NCI-H1092 treated with DMSO at 0.1 percent for 48 hours (cell line): ENCODE results near the gene GNA12.
"Not testable (repeated sequence)": the region's sequence is repeated elsewhere in the genome, so short reads cannot be mapped to it uniquely, and the experiment has no call there.

Experiments used
- DNase-seq: peaks from one replicate; lab custom pipeline; 2025; lab: John Stamatoyannopoulos, UW

The GNA12 gene

DNA sequence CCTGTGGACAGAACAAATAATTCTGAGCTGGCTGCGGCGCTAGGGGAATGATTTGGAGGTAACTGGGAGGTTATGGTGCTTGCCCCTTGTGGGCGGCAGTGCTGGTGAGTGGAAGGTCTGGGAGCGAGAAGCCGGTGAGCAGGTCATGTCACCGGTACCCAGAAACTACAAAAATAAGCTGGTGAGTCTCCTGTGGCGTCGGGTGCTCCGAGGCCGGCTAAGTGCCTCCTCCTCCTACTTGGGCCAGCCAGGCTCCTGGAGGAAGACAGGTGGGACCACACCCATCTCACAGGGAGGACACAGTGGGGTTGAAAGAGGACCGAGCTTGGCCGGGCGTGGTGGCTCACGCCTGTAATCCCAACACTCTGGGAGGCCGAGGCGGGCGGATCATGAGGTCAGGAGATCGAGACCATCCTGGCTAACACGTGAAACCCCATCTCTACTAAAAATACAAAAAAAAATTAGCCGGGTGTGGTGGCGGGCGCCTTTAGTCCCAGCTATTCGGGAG lies 152.1 kb downstream of the GNA12 start:
- DNase-seq, result not testable (repeated sequence)

DNA sequence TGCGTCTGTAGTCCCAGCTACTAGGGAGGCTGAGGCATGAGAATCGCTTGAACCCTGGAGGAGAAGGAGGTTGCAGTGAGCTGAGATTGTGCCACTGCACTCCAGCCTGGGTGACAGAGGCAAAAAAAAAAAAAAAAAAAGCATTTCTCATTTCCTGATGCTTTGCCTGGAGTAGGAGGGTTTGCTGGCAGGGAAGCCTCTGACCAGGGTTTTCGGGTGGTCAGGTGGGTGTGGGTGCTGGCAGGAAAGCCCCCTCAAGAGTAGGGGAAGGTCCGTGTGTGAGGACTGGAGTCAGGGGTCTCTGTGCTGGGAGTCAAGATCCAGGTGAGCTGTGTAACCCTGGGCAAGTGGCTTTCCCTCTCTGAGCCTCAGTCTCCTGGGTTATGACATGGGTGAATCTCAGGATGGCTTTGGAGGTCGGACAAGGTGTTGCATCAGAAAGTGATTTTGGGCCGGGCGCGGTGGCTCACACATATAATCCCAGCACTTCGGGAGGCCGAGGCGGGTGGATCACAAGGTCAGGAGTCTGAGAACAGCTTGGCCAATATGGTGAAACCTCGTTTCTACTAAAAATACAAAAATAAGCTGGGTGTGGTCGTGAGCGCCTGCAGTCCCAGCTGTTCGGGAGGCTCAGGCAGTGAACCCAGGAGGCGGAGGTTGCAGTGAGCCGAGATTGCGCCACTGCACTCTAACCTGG lies 152.9 kb downstream of the GNA12 start:
- DNase-seq, result no peak

DNA sequence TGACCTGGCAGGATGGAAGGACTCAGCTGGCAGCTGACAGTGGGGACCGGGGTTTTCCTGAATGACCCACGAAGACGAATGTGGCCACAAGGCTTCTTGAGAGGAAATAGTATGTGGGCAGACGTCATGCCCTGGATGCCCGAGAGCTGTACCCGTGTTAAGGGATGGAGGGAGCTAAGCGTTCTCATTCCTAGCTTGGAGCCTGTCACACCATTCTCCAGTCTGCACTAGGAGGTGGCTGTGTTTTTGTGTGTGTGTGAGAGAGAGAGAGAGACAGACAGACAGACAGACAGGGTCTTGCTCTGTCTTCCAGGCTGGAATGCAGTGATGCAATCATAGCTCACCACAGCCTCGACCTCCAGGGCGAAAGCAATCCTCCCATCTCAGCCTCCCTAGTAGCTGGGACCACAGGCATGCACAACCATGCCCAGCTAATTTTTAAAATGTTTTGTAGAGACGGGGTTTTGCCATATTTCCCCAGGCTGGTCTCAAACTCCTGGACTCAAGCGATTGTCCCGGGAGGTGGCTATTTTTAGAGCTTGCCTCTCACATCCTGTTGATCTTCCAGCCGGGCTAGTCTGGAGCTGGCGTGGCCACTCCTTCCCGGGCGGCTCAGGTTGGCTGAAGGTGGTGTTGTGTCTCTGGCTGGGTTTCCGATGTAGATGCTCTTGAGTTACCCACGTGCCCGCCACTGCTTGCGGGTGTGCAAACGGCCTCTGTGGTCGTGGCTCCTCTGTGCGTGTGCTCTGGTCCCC lies 154.0 kb downstream of the GNA12 start:
- no peak for DNase-seq

DNA sequence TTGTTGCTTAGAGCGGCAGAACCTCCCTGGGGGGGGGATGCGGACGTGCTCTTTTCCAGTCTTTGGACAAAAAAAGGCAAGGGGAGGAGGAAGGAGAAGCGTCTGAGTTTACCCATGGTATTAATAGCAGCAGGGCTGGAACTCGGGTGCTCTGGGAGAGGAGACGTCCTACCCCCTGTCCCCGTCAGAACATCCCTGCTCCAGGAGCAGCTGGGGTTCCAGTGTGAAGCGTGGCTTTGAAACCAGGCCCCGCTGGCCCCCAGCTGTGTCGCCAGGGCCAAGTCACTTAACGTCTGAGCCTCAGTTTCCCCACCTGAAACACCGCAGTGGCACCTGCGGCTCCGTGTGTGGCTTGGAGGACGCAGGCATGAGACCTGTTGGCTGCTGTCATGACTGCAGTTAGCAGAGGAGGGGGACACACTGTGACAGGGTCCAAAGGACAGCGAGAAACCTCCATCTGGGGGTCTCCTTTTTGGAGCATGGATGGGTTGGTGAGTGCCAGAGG lies 154.7 kb downstream of the GNA12 start:
- DNase-seq, result no peak

DNA sequence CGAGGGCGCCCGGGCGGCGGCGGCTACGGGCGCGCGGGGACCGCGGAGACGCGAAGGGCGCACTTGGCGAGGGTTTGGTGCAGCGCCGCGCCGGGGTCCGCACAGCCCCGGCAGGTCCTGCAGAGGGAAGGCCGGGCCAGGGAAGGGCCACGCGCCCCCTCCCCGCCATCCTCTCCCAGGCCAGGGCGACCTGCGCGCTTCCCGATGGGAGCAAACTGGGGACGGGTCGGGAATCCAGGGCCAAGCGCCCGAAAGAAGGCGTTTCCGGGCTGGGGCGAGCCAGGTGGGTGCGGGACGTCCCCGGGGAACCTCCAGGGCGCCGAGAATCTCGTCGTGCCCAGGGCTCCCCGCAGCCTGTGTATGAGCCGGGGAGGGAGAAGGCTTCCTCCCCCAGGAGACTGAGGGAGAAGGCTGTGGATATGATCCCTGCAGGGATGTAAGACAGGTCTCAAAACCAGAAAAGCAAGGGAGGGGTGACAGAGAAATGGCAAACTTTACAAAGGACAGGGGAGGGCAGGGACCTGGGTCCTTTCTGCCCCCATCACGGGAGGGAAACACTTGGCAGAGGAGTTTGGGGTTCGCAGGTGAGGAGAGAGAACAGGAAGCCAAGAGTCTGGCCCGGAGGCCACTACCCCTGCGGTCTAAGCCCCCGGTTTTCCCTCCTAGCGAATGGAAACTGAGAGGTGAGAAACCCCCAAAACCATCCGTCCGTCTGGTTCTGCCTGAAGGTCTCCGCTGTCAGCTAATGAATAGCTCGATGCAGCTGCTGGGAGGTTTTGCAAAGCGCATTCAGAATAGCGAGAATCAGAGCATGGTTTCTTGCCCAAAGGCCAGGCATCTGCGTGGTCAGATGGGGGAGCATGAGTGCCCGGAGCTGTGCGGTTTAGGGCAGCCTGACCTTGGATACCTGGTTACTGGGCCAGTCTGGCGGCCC lies 155.4 kb downstream of the GNA12 start:
- no peak for DNase-seq

DNA sequence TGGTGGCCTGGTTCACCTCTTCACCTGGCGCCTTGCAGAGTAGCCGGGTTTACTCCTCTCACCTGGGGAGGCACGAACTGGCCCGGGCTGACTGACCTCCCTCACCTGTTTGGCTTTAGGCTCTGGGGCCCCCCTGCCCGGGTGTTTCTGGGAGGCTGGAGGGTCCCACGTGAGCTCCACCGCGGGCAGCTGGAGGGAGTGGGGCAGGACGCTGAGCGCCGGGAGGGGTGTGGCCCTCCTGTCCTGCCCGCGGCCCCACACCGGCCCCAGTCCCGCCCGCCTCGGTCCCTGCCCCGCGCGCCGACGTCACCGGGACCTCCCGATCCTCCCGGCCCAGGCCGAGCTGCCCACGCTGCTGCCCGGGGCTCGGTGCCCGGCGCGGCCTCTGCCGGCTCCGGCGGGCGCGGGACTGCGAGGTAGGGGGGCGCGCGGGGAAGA lies 156.2 kb downstream of the GNA12 start, which contains the start of gene AMZ1:
Gene AMZ1 (plus strand): TSS at position 322 of the 438 bp plus-strand sequence. CDS start 12,250 bp downstream, outside the sequence.
- no peak for DNase-seq

DNA sequence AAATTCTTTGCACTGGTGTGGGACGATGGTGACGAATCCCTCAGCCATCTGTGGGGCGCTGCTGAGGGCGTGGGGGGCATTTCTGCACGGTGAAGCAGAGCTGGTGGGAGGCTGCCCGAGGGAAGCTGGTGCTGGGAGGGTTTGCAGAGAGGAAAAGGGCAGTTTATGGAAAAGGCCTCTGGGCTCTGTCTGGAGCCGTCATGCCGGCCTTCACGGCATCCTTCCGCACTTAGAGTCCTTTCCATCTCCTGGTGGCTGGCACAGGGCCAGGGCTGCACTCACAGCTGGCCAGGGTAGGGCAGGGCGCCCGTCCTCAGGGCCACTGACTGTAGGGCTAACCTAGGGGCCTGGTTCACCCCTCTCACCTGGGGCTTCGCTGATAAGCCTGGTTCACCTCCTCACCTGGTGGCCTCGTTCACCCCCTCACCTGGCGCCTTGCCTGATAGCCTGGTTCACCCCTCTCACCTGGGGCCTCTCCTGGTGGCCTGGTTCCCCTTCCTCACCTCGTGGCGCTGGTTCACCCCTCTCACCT lies 156.7 kb downstream of the GNA12 start:
- peak; percentile 20 for DNase-seq

DNA sequence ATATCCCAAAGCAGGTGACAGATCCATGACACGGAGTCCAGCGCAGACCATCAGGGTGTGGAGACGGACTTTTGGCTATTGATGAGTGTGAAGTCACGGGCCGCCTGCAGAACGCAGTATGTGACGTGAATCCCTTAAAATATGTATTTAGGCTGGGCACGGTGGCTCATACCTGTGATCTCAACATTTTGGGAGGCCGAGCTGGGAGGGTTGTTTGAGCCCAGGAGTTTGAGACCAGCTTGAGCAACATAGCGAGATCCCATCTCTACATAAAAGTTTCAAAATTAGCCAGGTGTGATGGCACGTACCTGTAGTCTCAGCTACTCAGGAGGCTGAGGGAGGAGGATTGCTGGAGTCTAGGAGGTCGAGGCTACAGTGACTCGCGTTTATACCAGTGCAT lies 158.0 kb downstream of the GNA12 start:
- DNase-seq, result no peak

DNA sequence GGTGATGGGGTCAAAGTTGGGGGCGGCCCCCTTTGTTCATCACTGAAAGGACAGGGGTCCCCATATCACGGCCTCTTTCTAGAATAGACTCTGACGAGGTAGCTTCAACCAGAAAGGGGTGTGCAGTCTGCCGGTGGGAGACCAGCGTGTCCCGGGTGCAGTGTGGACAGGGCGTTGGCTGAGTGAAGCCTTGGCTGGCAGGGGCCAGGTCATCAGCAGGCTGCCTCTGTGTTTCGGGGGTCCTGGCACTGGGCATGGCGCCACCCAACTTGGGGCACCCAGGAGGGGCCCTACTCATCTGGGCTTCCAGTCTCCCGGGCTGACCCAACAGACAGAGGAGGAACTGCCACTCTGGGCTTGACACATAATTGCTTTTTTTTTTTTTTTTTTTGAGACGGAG lies 159.6 kb downstream of the GNA12 start:
- DNase-seq, result no peak

DNA sequence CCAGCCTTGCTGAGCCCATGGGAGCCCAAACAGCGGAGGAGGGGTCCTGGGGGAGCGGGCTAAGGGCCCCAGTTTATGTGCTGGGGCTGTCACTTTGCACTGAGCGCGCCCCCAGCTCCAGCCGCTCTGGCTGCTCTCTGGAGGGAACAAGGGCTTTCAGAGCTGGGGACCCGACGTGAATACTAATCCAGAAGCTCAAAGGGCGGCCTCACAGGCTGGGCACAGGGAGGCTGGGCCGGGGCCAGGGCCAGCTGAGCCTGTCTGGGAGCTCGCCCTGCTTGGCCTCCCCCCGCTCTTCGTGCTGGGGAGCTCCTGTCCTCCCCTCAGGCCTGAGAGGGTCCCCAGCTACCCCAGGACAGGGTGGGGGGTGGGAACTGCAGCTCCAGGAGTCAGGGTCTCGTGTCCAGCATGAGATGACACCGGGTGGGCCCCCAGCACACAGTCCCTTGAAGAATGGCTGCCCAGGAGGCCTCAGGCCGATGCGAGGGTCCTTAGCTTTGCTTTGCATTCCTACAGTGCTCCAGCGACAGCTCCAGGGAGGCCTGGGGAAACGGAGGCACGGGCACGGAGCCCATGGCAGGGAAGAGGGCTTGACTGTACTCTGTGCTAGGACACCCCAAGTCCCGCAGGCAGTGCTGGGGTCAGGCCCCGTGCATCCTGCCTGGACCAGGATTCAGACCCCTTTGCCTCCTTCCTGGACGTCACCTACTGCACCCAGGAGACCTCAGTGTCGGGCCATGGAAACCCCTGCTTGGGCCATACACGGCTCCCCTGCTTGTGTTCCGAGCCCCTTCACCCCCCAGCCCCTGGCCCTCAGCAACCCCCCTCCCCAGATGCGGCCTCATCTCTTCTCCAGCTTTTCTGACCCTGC lies 161.9 kb downstream of the GNA12 start:
- no peak for DNase-seq

DNA sequence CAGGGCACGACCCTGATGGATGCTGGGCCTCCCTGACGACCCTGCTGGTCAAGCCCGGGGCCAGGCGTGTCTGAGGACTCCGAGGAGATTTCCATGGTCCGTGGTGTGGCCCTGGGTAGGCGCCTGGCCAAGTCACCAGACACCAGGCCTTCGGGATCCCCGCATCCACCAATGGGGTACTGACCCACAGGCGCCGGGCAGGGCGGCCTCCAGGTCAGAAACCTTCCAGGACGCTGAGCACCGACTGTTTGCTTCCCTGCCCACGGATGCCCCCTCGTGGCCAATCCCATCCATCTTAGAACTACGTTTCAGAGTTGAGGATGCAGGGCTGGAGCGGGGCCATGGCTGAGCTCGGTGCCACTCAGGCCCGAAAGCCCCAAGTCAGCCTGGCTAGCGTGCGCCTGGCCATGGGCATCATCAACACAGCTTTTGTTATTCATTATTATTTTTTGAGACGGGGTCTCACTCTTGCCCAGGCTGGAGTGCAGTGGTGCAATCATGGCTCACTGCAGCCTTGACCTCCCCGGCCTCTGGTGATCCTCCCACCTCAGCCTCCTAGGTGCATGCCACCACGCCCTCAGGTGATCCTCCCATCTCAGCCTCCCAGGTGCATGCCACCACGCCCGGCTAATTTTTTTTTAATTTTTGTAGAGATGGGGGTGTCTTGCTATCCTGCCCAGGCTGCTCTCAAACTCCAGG lies 163.2 kb downstream of the GNA12 start:
- DNase-seq, result peak; percentile 74

DNA sequence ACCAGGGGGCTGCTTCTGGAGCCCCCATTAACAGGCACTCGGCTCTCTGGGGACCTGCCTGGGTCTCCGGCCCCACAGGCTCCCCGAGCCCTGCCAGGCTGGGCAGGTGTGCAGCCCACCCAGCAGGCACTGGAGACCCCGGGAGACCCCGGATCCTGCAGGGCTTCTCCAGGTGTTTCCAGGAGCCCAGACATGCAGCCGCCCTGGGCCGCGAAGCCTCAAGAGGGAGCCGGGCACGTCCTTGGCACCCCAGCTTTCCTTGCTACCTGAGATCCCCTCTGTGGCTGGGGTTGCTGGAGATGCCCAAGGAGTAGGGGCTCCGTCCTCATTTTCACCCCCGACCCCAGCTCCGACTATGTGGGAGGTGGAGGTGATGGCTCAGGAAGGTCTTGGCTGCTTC lies 163.9 kb downstream of the GNA12 start:
- no peak for DNase-seq

DNA sequence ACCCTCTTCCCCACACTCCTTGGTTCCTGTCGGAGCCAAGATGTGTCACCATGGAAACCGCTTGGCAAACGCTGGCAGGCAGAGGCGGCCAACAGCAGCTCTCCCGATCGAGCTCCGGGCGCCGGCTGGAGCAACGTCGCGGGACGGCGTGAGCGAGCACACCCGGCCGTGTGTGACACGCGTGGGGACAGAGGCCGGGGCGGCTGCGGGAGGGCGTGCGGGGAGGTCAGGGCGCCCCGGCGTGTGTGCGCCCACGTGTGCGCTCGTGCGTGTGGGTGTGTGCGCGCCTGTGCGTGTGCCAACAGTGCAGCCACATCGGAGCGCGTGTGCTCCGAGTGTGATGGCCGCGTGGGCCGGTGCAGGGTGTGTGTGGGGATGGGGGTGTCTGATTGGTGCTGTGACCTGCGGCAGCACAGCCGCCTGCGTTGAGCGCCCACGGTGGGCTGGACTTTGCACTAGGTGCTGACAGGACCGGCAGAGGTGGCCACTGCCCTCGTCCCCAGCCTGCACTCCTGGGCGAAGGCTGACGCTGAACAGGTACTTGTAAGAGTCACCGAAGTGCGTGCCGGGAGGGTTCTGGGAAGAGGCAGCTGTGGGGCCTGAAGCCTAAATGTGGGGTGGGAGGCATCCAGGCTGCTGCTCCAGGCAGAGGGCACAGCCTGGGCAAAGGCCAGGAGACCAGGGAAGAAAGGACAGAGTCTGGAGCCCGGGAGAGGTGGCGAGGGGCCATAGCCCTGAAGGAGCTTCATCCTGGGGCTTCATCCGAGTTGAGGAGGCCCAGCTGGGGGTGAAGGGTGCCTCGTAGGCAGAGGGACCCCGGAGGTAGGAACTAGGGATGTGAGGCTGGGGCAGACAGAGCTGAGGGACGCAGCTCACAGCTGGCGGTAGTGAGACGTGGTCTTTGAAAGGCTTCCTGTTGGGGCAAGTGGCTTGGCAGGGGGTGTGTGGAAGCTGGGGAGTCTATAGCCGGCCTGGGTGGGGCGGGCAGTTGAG lies 164.7 kb downstream of the GNA12 start:
- DNase-seq, result not testable (repeated sequence)

DNA sequence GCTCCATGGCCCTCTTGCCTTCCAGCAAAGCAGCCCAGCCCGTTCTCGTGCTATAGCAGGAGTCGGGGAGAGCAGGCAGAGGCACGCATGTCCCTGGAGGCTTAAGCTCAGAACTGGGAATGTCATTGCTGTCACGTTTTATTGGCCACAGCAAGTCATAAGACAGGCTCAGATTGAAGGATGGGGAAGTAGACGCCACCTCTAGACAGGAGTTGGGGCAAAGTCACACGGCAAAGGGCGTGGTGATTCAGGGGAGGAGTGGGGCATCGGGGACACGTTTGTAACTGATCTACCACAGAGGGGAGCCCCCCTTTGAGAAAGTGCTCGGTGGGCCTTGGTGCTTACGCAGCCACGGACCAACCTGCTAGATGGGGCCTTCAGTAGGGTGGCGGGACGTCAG lies 165.7 kb downstream of the GNA12 start:
- not testable (repeated sequence) for DNase-seq
